ENCODE measurements around the gene A1BG.
"Not testable (repeated sequence)": the region's sequence is repeated elsewhere in the genome, so short reads cannot be mapped to it uniquely, and the experiment has no call there.

A1BG gene

GRCh38 chr19:58356766-58357480 is 3.6 kb upstream of the A1BG start:
- no peak for DNase-seq

GRCh38 chr19:58355908-58356765 is 2.8 kb upstream of the A1BG start:
- DNase-seq: peak; percentile 56

GRCh38 chr19:58355215-58355796 is 2.0 kb upstream of the A1BG start:
- no peak for DNase-seq

- no peak for DNase-seq
Observed at GRCh38 chr19:58354478-58355030, 1.3 kb upstream of the A1BG start.

- no peak for DNase-seq
Observed at GRCh38 chr19:58353717-58354477, 605 bp upstream of the A1BG start.

- no peak for DNase-seq
Observed at GRCh38 chr19:58351990-58352755, 1.1 kb downstream of the A1BG start.

- DNase-seq: no peak
Observed at GRCh38 chr19:58351558-58351878, 1.8 kb downstream of the A1BG start.

GRCh38 chr19:58350871-58351557 is 2.3 kb downstream of the A1BG start:
- no peak for DNase-seq

- no peak for DNase-seq
Observed at GRCh38 chr19:58350001-58350861, 3.1 kb downstream of the A1BG start.

GRCh38 chr19:58349590-58349989 is 3.7 kb downstream of the A1BG start:
- DNase-seq: no peak

GRCh38 chr19:58348080-58348479 is 5.2 kb downstream of the A1BG start:
- not testable (repeated sequence) for DNase-seq

- peak; percentile 73 for DNase-seq
Observed at GRCh38 chr19:58346961-58347929, 6.0 kb downstream of the A1BG start.

- DNase-seq: no peak
Observed at GRCh38 chr19:58345558-58345957, 7.7 kb downstream of the A1BG start.

- no peak for DNase-seq
Observed at GRCh38 chr19:58338825-58339558, 14.3 kb downstream of the A1BG start.

- no peak for DNase-seq
Observed at GRCh38 chr19:58338336-58338735, 15.0 kb downstream of the A1BG start.

GRCh38 chr19:58336820-58337219 is 16.5 kb downstream of the A1BG start:
- DNase-seq: no peak

- no peak for DNase-seq
Observed at GRCh38 chr19:58336216-58336615, 17.1 kb downstream of the A1BG start.

GRCh38 chr19:58335630-58336029 is 17.7 kb downstream of the A1BG start:
- no peak for DNase-seq

All from activated T-cell treated with anti-CD3 and anti-CD28 coated beads, Interleukin-2, amount 50 U/mL, for 1 hour (primary cell).